WTC11 (cell line): ENCODE data around the gene GANAB.

Experiments
- ETV6 ChIP-seq: sonication (generic); formaldehyde crosslinking; IDR thresholded peaks from 2 replicates; pipeline ENCODE4 v1.8.1; 2022; ENCODE audit warnings: mild to moderate bottlenecking, missing genetic modification reagents
- KAT7 ChIP-seq: sonication (generic); formaldehyde crosslinking; IDR thresholded peaks from 2 replicates; pipeline ENCODE4 v1.8.1; 2023; ENCODE audit warnings: missing genetic modification reagents, mild to moderate bottlenecking, borderline replicate concordance
- TF ChIP-seq, protein P1 (sequence below): fragments of 200-600 bp; IDR thresholded peaks from 2 replicates; pipeline ENCODE4 v1.8.0; 2022; ENCODE audit warnings: antibody characterized with exemption

DNA sequence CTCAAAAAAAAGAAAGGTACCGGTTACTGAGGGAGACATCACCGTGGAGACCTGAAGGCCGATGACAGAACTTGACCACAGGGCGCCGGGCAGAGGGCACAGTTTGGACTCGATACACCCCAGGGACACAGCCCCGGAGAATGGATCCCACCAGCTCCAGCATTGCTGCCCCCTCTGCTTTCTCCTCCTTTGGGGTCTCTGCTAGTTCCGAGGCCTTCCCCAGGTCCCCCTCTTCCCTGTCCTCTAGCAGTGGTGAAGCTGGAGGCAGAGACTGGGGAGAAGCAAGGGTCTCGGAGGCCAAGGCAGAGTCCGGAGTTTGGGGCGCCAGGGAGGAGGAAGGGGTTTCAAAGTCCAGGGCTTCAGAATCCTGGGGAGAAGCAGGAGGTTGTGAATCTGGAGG lies 67.9 kb downstream of the GANAB start:
- TF ChIP-seq KAT7 (CRISPR knock-in tag) (no peak), ETV6 (CRISPR knock-in tag) (no peak)
- TF ChIP-seq, protein P1, sequence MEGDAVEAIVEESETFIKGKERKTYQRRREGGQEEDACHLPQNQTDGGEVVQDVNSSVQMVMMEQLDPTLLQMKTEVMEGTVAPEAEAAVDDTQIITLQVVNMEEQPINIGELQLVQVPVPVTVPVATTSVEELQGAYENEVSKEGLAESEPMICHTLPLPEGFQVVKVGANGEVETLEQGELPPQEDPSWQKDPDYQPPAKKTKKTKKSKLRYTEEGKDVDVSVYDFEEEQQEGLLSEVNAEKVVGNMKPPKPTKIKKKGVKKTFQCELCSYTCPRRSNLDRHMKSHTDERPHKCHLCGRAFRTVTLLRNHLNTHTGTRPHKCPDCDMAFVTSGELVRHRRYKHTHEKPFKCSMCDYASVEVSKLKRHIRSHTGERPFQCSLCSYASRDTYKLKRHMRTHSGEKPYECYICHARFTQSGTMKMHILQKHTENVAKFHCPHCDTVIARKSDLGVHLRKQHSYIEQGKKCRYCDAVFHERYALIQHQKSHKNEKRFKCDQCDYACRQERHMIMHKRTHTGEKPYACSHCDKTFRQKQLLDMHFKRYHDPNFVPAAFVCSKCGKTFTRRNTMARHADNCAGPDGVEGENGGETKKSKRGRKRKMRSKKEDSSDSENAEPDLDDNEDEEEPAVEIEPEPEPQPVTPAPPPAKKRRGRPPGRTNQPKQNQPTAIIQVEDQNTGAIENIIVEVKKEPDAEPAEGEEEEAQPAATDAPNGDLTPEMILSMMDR = no peak
